OCI-LY3 (cell line): ENCODE measurements around the gene NAA10.

ENCODE experiments used
- EZH2phosphoT487 ChIP-seq: fragments of 200-600 bp; shearing (Covaris generic); IDR thresholded peaks from 2 replicates; pipeline ENCODE4 v1.6.1; 2018; ENCODE audit warnings: antibody characterized with exemption, mixed run types, low read depth
- TF ChIP-seq, protein P1 (sequence below): fragments of 200-600, 300-600 bp; sonication (generic); IDR thresholded peaks from 2 replicates; pipeline ENCODE4 v1.5.1; 2014; ENCODE audit warnings: antibody characterized with exemption, low read length, low read depth

GRCh38 chrX:153910446-153910845 is 24.4 kb downstream of the NAA10 start:
- no peak for TF ChIP-seq EZH2phosphoT487
- TF ChIP-seq, protein P1, sequence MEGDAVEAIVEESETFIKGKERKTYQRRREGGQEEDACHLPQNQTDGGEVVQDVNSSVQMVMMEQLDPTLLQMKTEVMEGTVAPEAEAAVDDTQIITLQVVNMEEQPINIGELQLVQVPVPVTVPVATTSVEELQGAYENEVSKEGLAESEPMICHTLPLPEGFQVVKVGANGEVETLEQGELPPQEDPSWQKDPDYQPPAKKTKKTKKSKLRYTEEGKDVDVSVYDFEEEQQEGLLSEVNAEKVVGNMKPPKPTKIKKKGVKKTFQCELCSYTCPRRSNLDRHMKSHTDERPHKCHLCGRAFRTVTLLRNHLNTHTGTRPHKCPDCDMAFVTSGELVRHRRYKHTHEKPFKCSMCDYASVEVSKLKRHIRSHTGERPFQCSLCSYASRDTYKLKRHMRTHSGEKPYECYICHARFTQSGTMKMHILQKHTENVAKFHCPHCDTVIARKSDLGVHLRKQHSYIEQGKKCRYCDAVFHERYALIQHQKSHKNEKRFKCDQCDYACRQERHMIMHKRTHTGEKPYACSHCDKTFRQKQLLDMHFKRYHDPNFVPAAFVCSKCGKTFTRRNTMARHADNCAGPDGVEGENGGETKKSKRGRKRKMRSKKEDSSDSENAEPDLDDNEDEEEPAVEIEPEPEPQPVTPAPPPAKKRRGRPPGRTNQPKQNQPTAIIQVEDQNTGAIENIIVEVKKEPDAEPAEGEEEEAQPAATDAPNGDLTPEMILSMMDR: no peak
